ENCODE results near the gene GTF2H3. TPM values are rescaled to one million over a fixed set of nuclear protein-coding genes. Genes with fewer than 3 reads are reported as not detected.

Gene GTF2H3
- total and polyA plus RNA-seq, 9 of the 15 experiments (the other 6 are each of a cell fraction or from before 2014, with no cell fraction given): 22.7 to 99.7 (median 49.6) TPM

- TF ChIP-seq NCOR1 (IDR thresholded peaks at IDR 0.05) (peak; percentile 34), PRDM10 (IDR thresholded peaks at IDR 0.05; ENCODE audit: partially characterized antibody) (no peak), ZNF239 (CRISPR knock-in tag; IDR thresholded peaks at IDR 0.05) (no peak), FOXP4 (CRISPR knock-in tag; IDR thresholded peaks at IDR 0.05; ENCODE audit: borderline replicate concordance) (no peak), ZBTB34 (CRISPR knock-in tag; IDR thresholded peaks at IDR 0.05) (no peak), THRB (CRISPR knock-in tag; conservative IDR thresholded peaks at IDR 0.05) (no peak), ZBTB12 (CRISPR knock-in tag; IDR thresholded peaks at IDR 0.05) (peak; percentile 100), TAF9B (IDR thresholded peaks at IDR 0.05; ENCODE audit: partially characterized antibody) (peak; percentile 94), CBX1 (IDR thresholded peaks at IDR 0.05; ENCODE audit: low read depth) (no peak; the same call in 1 of the 2 replicates), KDM4B (IDR thresholded peaks at IDR 0.05; ENCODE audit: borderline replicate concordance in 2 of 2, low read depth in 1 of 2) (peak in 1 of 2 experiments; percentile 97; a peak in 2 of 4 replicates), USF1 (CRISPR knock-in tag; IDR thresholded peaks at IDR 0.05) (peak; percentile 61; the same call in 1 of the 2 replicates), ZNF395 (CRISPR knock-in tag; IDR thresholded peaks at IDR 0.05) (no peak), NFATC3 (IDR thresholded peaks at IDR 0.05) (no peak; the same call in 1 of the 2 replicates), ZNF695 (CRISPR knock-in tag; IDR thresholded peaks at IDR 0.05) (no peak)
Observed at GRCh38 chr12:123633379-123634141, at the start of gene GTF2H3, which contains the start of gene EIF2B1 (continued).

Data from K562 (cell line).